GM23338 (cell line): ENCODE results near the gene SPATA31E1. TPM values are rescaled to one million over a fixed set of nuclear protein-coding genes. Genes with fewer than 3 reads are reported as not detected.

ENCODE experiments used
- ATAC-seq: fragments of 200-7000 bp; cut with Tn5 transposase; 3 replicates; pipeline ENCODE4 v1.9.1; 2020
- DNase-seq: peaks from one replicate; pipeline ENCODE4 v3.0.0-alpha.2; 2015; ENCODE audit warnings: low spot score
- H2AFZ ChIP-seq: fragments of 200-600 bp; sonication (generic); 2 replicates; pipeline ENCODE4 v1.8.0; 2016; ENCODE audit warnings: antibody characterized with exemption, mild to moderate bottlenecking, moderate library complexity
- H3F3A ChIP-seq: fragments of 200-600 bp; sonication (generic); replicated peaks from 2 replicates; pipeline ENCODE4 v1.8.0; 2017; ENCODE audit warnings: antibody characterized with exemption, mixed run types, low read depth
- H3K27ac ChIP-seq: fragments of 200-600 bp; sonication (generic); 2 replicates; pipeline ENCODE4 v1.6.1; 2016; ENCODE audit warnings: low read depth
- H3K27me3 ChIP-seq: fragments of 200-600 bp; sonication (generic); 2 replicates; pipeline ENCODE4 v1.8.0; 2016; ENCODE audit warnings: mild to moderate bottlenecking, mixed run types, moderate library complexity; ENCODE audit not compliant: insufficient read depth
- H3K36me3 ChIP-seq: fragments of 200-600 bp; sonication (generic); 2 replicates; pipeline ENCODE4 v1.8.0; 2016; ENCODE audit warnings: mild to moderate bottlenecking; ENCODE audit not compliant: insufficient read depth
- H3K4me1 ChIP-seq: fragments of 200-600 bp; sonication (generic); 2 replicates; pipeline ENCODE4 v1.8.0; 2016; ENCODE audit warnings: mild to moderate bottlenecking, moderate library complexity; ENCODE audit not compliant: insufficient read depth
- H3K4me2 ChIP-seq: fragments of 200-600 bp; sonication (generic); 2 replicates; pipeline ENCODE4 v1.7.1; 2017; ENCODE audit warnings: mixed run types
- H3K4me3 ChIP-seq: fragments of 200-600 bp; sonication (generic); 2 replicates; pipeline ENCODE4 v1.6.1; 2016; ENCODE audit warnings: mixed run types
- H3K79me2 ChIP-seq: fragments of 200-600 bp; sonication (generic); replicated peaks from 2 replicates; pipeline ENCODE4 v1.8.0; 2017; ENCODE audit warnings: mild to moderate bottlenecking; ENCODE audit not compliant: insufficient read depth
- H3K9me2 ChIP-seq: fragments of 200-600 bp; sonication (generic); 2 replicates; pipeline ENCODE4 v1.8.0; 2017; ENCODE audit not compliant: insufficient read depth
- H4K20me1 ChIP-seq: fragments of 200-600 bp; sonication (generic); replicated peaks from 2 replicates; pipeline ENCODE4 v1.8.0; 2017; ENCODE audit warnings: mild to moderate bottlenecking; ENCODE audit not compliant: insufficient read depth
- H3K27ac Mint-ChIP-seq: 2 replicates; pipeline ENCODE4 v1.8.0; 2020; ENCODE audit warnings: inconsistent platforms, mild to moderate bottlenecking, moderate library complexity, mixed read lengths
- H3K27me3 Mint-ChIP-seq: 3 replicates; pipeline ENCODE4 v1.8.0; 2022; ENCODE audit warnings: low read depth, mild to moderate bottlenecking, moderate library complexity, mixed read lengths, inconsistent platforms; ENCODE audit not compliant: insufficient read depth, poor library complexity
- H3K36me3 Mint-ChIP-seq: 3 replicates; pipeline ENCODE4 v1.8.0; 2021; ENCODE audit warnings: low read depth, mild to moderate bottlenecking, inconsistent platforms, moderate library complexity, mixed read lengths
- H3K4me1 Mint-ChIP-seq: 3 replicates; pipeline ENCODE4 v1.8.0; 2020; ENCODE audit warnings: mild to moderate bottlenecking, inconsistent platforms, mixed read lengths
- H3K4me3 Mint-ChIP-seq: 3 replicates; pipeline ENCODE4 v1.8.0; 2021; ENCODE audit warnings: moderate library complexity, mild to moderate bottlenecking, inconsistent platforms, mixed read lengths
- H3K9me3 Mint-ChIP-seq: 3 replicates; pipeline ENCODE4 v1.8.0; 2020; ENCODE audit warnings: moderate library complexity, mild to moderate bottlenecking, inconsistent platforms, mixed read lengths
- CREB1 ChIP-seq: fragments of 250-450 bp; sonication (Bioruptor Pico); IDR thresholded peaks from 2 replicates; pipeline ENCODE4 v1.5.0; 2020; ENCODE audit warnings: low read depth, mild to moderate bottlenecking, moderate library complexity
- EZH2 ChIP-seq: fragments of 200-600 bp; sonication (generic); IDR thresholded peaks from one replicate; pipeline ENCODE4 v1.8.0; 2017; ENCODE audit warnings: antibody characterized with exemption, mild to moderate bottlenecking, low read depth; ENCODE audit not compliant: unreplicated experiment
- EZH2phosphoT487 ChIP-seq: fragments of 200-600 bp; sonication (generic); IDR thresholded peaks from one replicate; pipeline ENCODE4 v1.8.1; 2018; ENCODE audit warnings: antibody characterized with exemption; ENCODE audit not compliant: unreplicated experiment
- JUNB ChIP-seq: IDR thresholded peaks from one replicate; pipeline ENCODE4 v1.6.1; 2016; ENCODE audit warnings: antibody characterized with exemption; ENCODE audit not compliant: unreplicated experiment
- NANOG ChIP-seq: IDR thresholded peaks from 2 replicates; pipeline ENCODE4 v1.6.1; 2016; ENCODE audit warnings: antibody characterized with exemption, borderline replicate concordance
- POLR2AphosphoS5 ChIP-seq: IDR thresholded peaks from 2 replicates; pipeline ENCODE4 v1.6.1; 2016; ENCODE audit warnings: antibody characterized with exemption, low read depth
- STAT1 ChIP-seq: IDR thresholded peaks from one replicate; pipeline ENCODE4 v1.6.1; 2016; ENCODE audit warnings: antibody characterized with exemption; ENCODE audit not compliant: unreplicated experiment
- ZNF114 ChIP-seq: fragments of 250-450 bp; sonication (Bioruptor Pico); IDR thresholded peaks from 2 replicates; pipeline ENCODE4 v1.5.0; 2020; ENCODE audit warnings: mild to moderate bottlenecking, moderate library complexity
- ZNF331 ChIP-seq: fragments of 250-450 bp; sonication (Bioruptor Pico); IDR thresholded peaks from 2 replicates; pipeline ENCODE4 v1.5.0; 2020; ENCODE audit warnings: low read depth, mild to moderate bottlenecking, moderate library complexity
- polyA plus RNA-seq: library from polyadenylated mRNA; unstranded; fragments of >200 nt; fragmentation: Nextera tagmentation; extraction: Ambion mirVana; gene quantifications from 2 replicates; pipeline ENCODE4 v1.2.1, GENCODE V29; 2016
- total RNA-seq: library from RNA; depleted of rRNA; stranded (reverse); fragments of >200 nt; shearing (Covaris generic); gene quantifications from 2 replicates; pipeline ENCODE4 v1.2.3, GENCODE V29; 2014
- TF ChIP-seq, protein P1 (sequence below), 2 experiments: fragments of 200-600 bp in 1 of 2; sonication (generic) in 1 of 2; conservative IDR thresholded peaks; 2 replicates each; pipeline versions ENCODE4 v1.5.1 to v1.6.1; 2016 to 2017; ENCODE audit warnings: antibody characterized with exemption in 2 of 2, low read depth in 2 of 2, mild to moderate bottlenecking in 2 of 2, moderate library complexity in 1 of 2
- TF ChIP-seq, protein P2 (sequence below): IDR thresholded peaks from one replicate; pipeline ENCODE4 v1.6.1; 2018; ENCODE audit warnings: antibody characterized with exemption; ENCODE audit not compliant: unreplicated experiment
- TF ChIP-seq, protein P3 (sequence below): IDR thresholded peaks from 2 replicates; pipeline ENCODE4 v1.6.1; 2016; ENCODE audit warnings: antibody characterized with exemption

SPATA31E1 gene
- total and polyA plus RNA-seq, 2 experiments from 2014 or later, result 0.05 TPM; not detected in 1

DNA sequence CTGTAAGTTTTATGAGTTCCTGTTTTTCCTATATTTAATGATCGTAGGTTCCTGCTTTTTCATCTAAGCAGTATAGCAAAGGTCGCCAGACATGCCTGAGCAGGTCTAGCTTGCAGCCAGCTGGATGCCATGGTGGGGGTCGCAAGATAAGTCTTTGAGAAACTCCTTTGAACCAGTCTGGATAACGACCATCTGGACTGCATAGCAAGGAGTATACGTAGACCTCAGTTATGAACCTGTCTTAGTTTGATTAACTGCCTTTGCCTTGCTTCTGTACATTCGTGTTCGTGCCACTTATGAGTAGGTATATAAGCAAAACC, 8.4 kb upstream of the SPATA31E1 start (continued):
- TF ChIP-seq, protein P1, sequence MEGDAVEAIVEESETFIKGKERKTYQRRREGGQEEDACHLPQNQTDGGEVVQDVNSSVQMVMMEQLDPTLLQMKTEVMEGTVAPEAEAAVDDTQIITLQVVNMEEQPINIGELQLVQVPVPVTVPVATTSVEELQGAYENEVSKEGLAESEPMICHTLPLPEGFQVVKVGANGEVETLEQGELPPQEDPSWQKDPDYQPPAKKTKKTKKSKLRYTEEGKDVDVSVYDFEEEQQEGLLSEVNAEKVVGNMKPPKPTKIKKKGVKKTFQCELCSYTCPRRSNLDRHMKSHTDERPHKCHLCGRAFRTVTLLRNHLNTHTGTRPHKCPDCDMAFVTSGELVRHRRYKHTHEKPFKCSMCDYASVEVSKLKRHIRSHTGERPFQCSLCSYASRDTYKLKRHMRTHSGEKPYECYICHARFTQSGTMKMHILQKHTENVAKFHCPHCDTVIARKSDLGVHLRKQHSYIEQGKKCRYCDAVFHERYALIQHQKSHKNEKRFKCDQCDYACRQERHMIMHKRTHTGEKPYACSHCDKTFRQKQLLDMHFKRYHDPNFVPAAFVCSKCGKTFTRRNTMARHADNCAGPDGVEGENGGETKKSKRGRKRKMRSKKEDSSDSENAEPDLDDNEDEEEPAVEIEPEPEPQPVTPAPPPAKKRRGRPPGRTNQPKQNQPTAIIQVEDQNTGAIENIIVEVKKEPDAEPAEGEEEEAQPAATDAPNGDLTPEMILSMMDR (conservative IDR thresholded peaks at IDR 0.05; ENCODE audit: low read depth in 2 of 2), result no peak
- no peak for TF ChIP-seq JUNB
- no peak for TF ChIP-seq POLR2AphosphoS5

DNA sequence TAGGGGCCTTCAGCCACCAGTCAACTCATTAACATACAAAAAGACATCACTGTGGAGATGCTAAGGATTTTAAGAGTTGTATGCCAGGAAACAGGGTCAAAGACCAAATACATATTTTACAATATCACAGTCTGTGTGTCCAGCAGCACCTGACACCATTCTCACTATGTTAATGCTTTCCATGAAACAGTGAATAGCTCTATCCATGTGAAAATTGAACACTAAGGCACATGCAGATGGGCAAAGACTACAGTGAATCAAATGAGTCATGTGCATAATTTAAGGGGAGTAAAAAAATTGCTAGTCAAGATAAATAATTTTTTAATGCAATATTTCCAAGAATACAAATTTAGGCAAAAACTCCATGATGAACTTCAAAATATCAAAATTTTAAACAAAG, 7.6 kb upstream of the SPATA31E1 start:
- ATAC-seq, result no peak
- Histone ChIP-seq H3F3A (no peaks in the 10 kb centered on the region), H3K79me2 (no peaks in the 10 kb centered on the region), H3K4me1 (peaks cover 17% of the 10 kb centered on the region), H3K4me3 (no peak overlapping the region), H3K36me3 (no peaks in the 10 kb centered on the region), H3K27me3 (no peaks in the 10 kb centered on the region), H4K20me1 (no peaks in the 10 kb centered on the region), H3K9me2 (peaks cover 3% of the 10 kb centered on the region; the same call in 1 of the 2 replicates), H3K4me2 (no peak overlapping the region), H3K27ac (no peak overlapping the region), H2AFZ (no peak overlapping the region)
- Mint-ChIP-seq H3K36me3 (peaks cover 7% of the 10 kb centered on the region; the same call in 2 of the 3 replicates), H3K4me3 (no peak overlapping the region), H3K27me3 (peaks cover 12% of the 10 kb centered on the region), H3K4me1 (peaks cover 32% of the 10 kb centered on the region), H3K27ac (no peak overlapping the region), H3K9me3 (peaks cover 3% of the 10 kb centered on the region)
- TF ChIP-seq POLR2AphosphoS5, result no peak
- no peak for TF ChIP-seq CREB1 (CRISPR knock-in tag)
- no peak for TF ChIP-seq ZNF331 (CRISPR knock-in tag)
- no peak for TF ChIP-seq ZNF114 (CRISPR knock-in tag)
- no peak for DNase-seq

DNA sequence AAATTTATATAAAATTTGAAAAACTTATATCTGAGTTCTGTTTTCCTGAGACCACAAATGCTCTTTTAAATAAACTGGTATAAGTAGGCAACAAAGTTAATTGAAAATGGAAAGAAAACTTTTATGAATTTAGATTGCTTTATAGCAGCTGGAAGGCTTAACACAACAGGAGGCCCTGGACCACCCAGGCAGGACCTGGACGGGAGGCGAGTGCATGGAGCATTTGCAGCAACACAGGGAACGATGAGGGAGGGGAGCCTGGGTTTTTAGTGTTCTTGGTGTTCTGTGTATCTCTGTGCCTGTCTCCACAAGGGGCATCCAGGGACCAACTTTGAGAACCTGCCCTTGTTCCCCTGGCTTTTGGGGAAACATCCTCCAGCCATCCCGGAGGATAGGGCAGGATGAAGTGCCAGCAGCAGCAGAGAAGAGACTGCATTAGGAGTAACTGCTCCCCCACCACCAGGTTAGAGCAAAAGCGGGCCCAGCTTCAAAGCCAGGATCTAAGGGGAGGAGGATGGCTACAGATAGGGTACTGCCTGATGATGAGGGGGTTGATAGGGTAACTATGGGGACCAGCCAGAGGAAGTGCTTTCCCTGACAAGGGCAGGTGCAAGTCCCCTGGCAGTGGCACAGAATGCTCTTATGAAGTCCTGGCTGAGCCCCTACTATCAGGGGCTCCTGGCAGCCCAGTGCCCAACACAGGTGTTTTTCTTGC, 6.7 kb upstream of the SPATA31E1 start:
- Histone ChIP-seq H3K4me1 (peaks cover 17% of the 10 kb centered on the region), H3K4me3 (no peak overlapping the region), H3K27ac (no peak overlapping the region), H3K27me3 (no peaks in the 10 kb centered on the region), H4K20me1 (no peaks in the 10 kb centered on the region), H3K4me2 (no peak overlapping the region), H3F3A (no peaks in the 10 kb centered on the region), H2AFZ (no peak overlapping the region), H3K79me2 (no peaks in the 10 kb centered on the region), H3K36me3 (no peaks in the 10 kb centered on the region), H3K9me2 (peaks cover 3% of the 10 kb centered on the region; the same call in 1 of the 2 replicates)
- peak; percentile 43 for ATAC-seq
- Mint-ChIP-seq H3K36me3 (peaks cover 7% of the 10 kb centered on the region; the same call in 2 of the 3 replicates), H3K4me3 (no peak overlapping the region), H3K9me3 (peaks cover 3% of the 10 kb centered on the region), H3K27ac (no peak overlapping the region), H3K27me3 (peaks cover 12% of the 10 kb centered on the region), H3K4me1 (peaks cover 36% of the 10 kb centered on the region)
- no peak for DNase-seq
- TF ChIP-seq NANOG, result no peak
- TF ChIP-seq JUNB, result no peak
- TF ChIP-seq, protein P1 (conservative IDR thresholded peaks at IDR 0.05; ENCODE audit: low read depth in 2 of 2), result no peak
- no peak for TF ChIP-seq EZH2
- TF ChIP-seq POLR2AphosphoS5, result no peak
- no peak for TF ChIP-seq STAT1
- no peak for TF ChIP-seq EZH2phosphoT487
- TF ChIP-seq, protein P2, sequence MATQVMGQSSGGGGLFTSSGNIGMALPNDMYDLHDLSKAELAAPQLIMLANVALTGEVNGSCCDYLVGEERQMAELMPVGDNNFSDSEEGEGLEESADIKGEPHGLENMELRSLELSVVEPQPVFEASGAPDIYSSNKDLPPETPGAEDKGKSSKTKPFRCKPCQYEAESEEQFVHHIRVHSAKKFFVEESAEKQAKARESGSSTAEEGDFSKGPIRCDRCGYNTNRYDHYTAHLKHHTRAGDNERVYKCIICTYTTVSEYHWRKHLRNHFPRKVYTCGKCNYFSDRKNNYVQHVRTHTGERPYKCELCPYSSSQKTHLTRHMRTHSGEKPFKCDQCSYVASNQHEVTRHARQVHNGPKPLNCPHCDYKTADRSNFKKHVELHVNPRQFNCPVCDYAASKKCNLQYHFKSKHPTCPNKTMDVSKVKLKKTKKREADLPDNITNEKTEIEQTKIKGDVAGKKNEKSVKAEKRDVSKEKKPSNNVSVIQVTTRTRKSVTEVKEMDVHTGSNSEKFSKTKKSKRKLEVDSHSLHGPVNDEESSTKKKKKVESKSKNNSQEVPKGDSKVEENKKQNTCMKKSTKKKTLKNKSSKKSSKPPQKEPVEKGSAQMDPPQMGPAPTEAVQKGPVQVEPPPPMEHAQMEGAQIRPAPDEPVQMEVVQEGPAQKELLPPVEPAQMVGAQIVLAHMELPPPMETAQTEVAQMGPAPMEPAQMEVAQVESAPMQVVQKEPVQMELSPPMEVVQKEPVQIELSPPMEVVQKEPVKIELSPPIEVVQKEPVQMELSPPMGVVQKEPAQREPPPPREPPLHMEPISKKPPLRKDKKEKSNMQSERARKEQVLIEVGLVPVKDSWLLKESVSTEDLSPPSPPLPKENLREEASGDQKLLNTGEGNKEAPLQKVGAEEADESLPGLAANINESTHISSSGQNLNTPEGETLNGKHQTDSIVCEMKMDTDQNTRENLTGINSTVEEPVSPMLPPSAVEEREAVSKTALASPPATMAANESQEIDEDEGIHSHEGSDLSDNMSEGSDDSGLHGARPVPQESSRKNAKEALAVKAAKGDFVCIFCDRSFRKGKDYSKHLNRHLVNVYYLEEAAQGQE, result no peak
- TF ChIP-seq CREB1 (CRISPR knock-in tag), result no peak
- no peak for TF ChIP-seq ZNF331 (CRISPR knock-in tag)
- TF ChIP-seq, protein P3, sequence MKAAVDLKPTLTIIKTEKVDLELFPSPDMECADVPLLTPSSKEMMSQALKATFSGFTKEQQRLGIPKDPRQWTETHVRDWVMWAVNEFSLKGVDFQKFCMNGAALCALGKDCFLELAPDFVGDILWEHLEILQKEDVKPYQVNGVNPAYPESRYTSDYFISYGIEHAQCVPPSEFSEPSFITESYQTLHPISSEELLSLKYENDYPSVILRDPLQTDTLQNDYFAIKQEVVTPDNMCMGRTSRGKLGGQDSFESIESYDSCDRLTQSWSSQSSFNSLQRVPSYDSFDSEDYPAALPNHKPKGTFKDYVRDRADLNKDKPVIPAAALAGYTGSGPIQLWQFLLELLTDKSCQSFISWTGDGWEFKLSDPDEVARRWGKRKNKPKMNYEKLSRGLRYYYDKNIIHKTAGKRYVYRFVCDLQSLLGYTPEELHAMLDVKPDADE, result no peak
- no peak for TF ChIP-seq ZNF114 (CRISPR knock-in tag)
